Gastrocnemius medialis (tissue), 4 donors: Measurements from ENCODE around the gene PIP5K1C.

ENCODE experiments used
- POLR2A ChIP-seq, 2 donors: fragments of 450-650 bp; IDR thresholded peaks; one replicate each; pipeline ENCODE4 v1.6.1; 2017; ENCODE audit warnings: antibody characterized with exemption in 2 of 2, mild to moderate bottlenecking in 2 of 2, moderate library complexity in 2 of 2
- TF ChIP-seq, protein P1 (sequence below), 5 experiments: fragments of 450-650 bp in 3 of 5; fragments of 200-600 bp in 2 of 5; sonication (generic) in 2 of 5; IDR thresholded peaks in 4 of 5; conservative IDR thresholded peaks in 1 of 5; 1 replicate in 4 of 5; 2 replicates in 1 of 5; pipeline ENCODE4 v1.5.1; 2016 to 2019; ENCODE audit warnings: antibody characterized with exemption in 5 of 5, mild to moderate bottlenecking in 3 of 5, moderate library complexity in 3 of 5

DNA sequence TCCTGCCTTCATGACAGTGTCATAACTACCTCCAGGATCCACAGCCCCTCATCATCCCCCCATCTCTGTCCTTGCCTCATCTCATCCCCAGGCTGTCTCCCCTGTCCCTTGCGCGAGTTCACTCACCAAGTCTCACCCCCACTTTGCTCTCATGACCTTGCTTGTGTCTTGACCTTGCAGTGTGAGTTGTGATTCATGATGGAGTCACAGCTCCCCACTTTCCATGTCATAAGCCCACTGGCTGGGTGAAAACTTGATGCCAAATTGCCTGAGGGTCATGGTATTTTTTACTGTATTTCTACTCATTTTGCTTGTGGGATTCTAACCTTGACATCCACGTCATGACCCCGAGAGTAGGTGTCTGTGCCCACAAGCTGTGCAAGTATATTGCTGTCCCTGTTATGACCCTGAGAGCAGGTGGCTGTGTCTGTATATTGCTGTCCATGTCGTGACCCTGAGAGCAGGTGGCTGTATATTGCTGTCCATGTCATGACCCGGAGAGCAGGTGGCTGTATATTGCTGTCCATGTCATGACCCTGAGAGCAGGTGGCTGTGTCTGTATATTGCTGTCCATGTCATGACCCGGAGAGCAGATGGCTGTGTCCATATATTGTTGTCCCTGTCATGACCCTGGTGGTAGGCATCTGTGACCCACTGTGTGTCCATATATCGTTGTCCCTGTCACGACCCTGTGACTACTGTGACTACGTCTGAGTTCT is 37.4 kb upstream of the PIP5K1C start:
- TF ChIP-seq, protein P1, sequence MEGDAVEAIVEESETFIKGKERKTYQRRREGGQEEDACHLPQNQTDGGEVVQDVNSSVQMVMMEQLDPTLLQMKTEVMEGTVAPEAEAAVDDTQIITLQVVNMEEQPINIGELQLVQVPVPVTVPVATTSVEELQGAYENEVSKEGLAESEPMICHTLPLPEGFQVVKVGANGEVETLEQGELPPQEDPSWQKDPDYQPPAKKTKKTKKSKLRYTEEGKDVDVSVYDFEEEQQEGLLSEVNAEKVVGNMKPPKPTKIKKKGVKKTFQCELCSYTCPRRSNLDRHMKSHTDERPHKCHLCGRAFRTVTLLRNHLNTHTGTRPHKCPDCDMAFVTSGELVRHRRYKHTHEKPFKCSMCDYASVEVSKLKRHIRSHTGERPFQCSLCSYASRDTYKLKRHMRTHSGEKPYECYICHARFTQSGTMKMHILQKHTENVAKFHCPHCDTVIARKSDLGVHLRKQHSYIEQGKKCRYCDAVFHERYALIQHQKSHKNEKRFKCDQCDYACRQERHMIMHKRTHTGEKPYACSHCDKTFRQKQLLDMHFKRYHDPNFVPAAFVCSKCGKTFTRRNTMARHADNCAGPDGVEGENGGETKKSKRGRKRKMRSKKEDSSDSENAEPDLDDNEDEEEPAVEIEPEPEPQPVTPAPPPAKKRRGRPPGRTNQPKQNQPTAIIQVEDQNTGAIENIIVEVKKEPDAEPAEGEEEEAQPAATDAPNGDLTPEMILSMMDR (IDR thresholded peaks at IDR 0.05 in 4 of 5, conservative IDR thresholded peaks at IDR 0.05 in 1 of 5): no peak
- TF ChIP-seq POLR2A (IDR thresholded peaks at IDR 0.05): no peak
